CD8-positive, alpha-beta memory T cell (primary cell): ENCODE measurements around the gene HSBP1L1. TPM values are rescaled to one million over a fixed set of nuclear protein-coding genes. Genes with fewer than 3 reads are reported as not detected.

Experiments
- CTCF ChIA-PET: fragments of 350-600 bp; sonication (Branson Sonifier 250); formaldehyde crosslinking; loops from one replicate; lab custom pipeline; 2021; ENCODE audit warnings: antibody characterized with exemption; lab: Charles Lee
- POLR2A ChIA-PET: fragments of 350-600 bp; sonication (Branson Sonifier 250); formaldehyde crosslinking; loops from one replicate; lab custom pipeline; 2021; ENCODE audit warnings: antibody characterized with exemption; lab: Charles Lee
- DNase-seq, 5 donors: peaks; one replicate each; pipeline versions ENCODE4 v3.0.0 to v3.0.0-alpha.2; 2020 to 2022; ENCODE audit warnings: mixed read lengths in 1 of 5
- H3K27ac ChIP-seq: one replicate; pipeline ENCODE4 v1.7.0; 2013; ENCODE audit warnings: low read depth, mild to moderate bottlenecking, low read length, moderate library complexity
- H3K27me3 ChIP-seq: 2 replicates; pipeline ENCODE4 v1.7.0; 2013; ENCODE audit warnings: low read length, mild to moderate bottlenecking; ENCODE audit not compliant: insufficient read depth, poor library complexity, severe bottlenecking
- H3K36me3 ChIP-seq: 2 replicates; pipeline ENCODE4 v1.7.0; 2013; ENCODE audit warnings: mild to moderate bottlenecking, low read length, moderate library complexity; ENCODE audit not compliant: insufficient read depth
- H3K4me1 ChIP-seq: 2 replicates; pipeline ENCODE4 v1.7.0; 2013; ENCODE audit warnings: mild to moderate bottlenecking, low read length, moderate library complexity; ENCODE audit not compliant: insufficient read depth
- H3K4me3 ChIP-seq: 2 replicates; pipeline ENCODE4 v1.7.0; 2013; ENCODE audit warnings: mild to moderate bottlenecking, low read length
- H3K9me3 ChIP-seq: 2 replicates; pipeline ENCODE4 v1.7.0; 2013; ENCODE audit warnings: mild to moderate bottlenecking, low read length
- H3K27ac Mint-ChIP-seq, 8 donors: one replicate each; pipeline ENCODE4 v1.8.0; 2020 to 2021; ENCODE audit warnings: mixed read lengths in 8 of 8, mild to moderate bottlenecking in 6 of 8, inconsistent platforms in 3 of 8, moderate library complexity in 3 of 8
- H3K27me3 Mint-ChIP-seq, 2 donors: one replicate each; pipeline ENCODE4 v1.8.0; 2020 to 2021; ENCODE audit warnings: mixed read lengths in 2 of 2, mild to moderate bottlenecking in 1 of 2, moderate library complexity in 1 of 2
- H3K36me3 Mint-ChIP-seq, 3 donors: one replicate each; pipeline ENCODE4 v1.8.0; 2020 to 2021; ENCODE audit warnings: mixed read lengths in 3 of 3, inconsistent platforms in 1 of 3, mild to moderate bottlenecking in 1 of 3
- H3K4me1 Mint-ChIP-seq, 3 donors: one replicate each; pipeline ENCODE4 v1.8.0; 2020 to 2021; ENCODE audit warnings: mixed read lengths in 3 of 3, inconsistent platforms in 1 of 3, mild to moderate bottlenecking in 1 of 3
- H3K4me3 Mint-ChIP-seq, 7 donors: one replicate each; pipeline ENCODE4 v1.8.0; 2020 to 2021; ENCODE audit warnings: mixed read lengths in 7 of 7, mild to moderate bottlenecking in 6 of 7, moderate library complexity in 4 of 7, inconsistent platforms in 2 of 7
- H3K9me3 Mint-ChIP-seq, 5 donors: one replicate each; pipeline ENCODE4 v1.8.0; 2020 to 2022; ENCODE audit warnings: mixed read lengths in 5 of 5, mild to moderate bottlenecking in 3 of 5, moderate library complexity in 2 of 5, inconsistent platforms in 1 of 5
- polyA plus RNA-seq: library from polyadenylated mRNA; unstranded; fragments of 300-500 nt; fragmentation: Illumina TruSeq; gene quantifications from one replicate; pipeline ENCODE4 v1.2.3, GENCODE V29; 2021
- total RNA-seq, 2 experiments: library from RNA; stranded (reverse); gene quantifications; one replicate each; pipeline ENCODE4 v1.2.3, GENCODE V29; 2021

HSBP1L1 gene
- total and polyA plus RNA-seq, 3 experiments from 2014 or later = 3.3 to 17.2 (median 4.2) TPM

DNA sequence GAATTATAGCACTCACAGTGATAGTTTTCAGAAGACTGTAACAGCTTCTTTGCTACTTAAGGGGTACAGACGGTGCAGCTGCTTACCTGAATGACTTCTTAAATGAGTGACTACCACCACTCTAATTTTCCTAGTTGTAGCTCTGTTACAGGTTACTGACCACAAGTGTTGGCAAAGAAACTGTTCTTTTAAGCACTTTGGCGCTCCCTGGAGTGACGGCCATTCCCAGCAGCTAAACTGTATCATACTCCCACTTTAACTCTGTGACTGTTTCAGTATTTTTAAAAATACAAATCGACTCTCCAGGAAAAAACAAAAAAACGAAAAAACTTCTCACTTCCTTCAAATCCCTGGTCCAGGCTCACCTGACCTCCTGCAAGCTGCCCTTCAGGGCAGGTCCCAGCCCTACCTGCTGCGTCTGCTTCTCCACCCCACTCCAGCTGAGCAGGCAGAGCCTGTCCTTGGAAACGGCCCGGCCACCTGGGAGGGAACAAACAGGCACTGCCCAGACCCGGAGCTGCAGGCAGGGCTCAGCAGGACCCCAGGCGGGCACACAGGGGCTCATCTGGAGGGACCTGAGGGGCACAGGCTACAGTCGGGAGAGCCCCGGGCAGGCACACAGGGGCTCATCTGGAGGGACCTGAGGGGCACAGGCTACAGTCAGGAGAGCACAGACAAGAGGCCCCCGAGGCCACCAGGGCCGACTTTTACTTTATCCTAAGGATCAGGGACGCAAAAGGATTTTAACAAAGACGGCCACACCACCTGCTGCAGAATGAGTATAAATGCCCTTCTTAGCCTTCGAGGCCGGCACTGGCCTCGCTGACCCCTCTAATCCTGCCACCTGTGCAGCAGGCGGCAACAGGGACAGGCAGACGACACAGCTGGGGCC is 37.5 kb upstream of the HSBP1L1 start:
- peaks cover 23 to 32% (median 28%) of the 10 kb centered on the region in 5 donors for H3K9me3 Mint-ChIP-seq
- H3K27me3 Mint-ChIP-seq = peaks cover 0 to 2% of the 10 kb centered on the region in 2 donors
- no peak overlapping the region for H3K4me3 ChIP-seq
- CTCF ChIA-PET = interaction anchor here (0.7 kb wide), 1 partner anchor 8 kb away, joined by 3 read pairs; no protein-coding TSS in a partner anchor
- H3K4me1 Mint-ChIP-seq = peaks cover 0 to 10% (median 4%) of the 10 kb centered on the region in 3 donors
- POLR2A ChIA-PET = no interaction called here
- no peak for DNase-seq
- no peak overlapping the region for H3K27ac Mint-ChIP-seq
- H3K9me3 ChIP-seq = peaks cover 15% of the 10 kb centered on the region
- peaks cover 9% of the 10 kb centered on the region for H3K36me3 ChIP-seq
- no peaks in the 10 kb centered on the region for H3K27me3 ChIP-seq
- no peak overlapping the region for H3K27ac ChIP-seq
- no peak overlapping the region for H3K4me3 Mint-ChIP-seq
- no peaks in the 10 kb centered on the region for H3K4me1 ChIP-seq
- peaks cover 21 to 74% (median 47%) of the 10 kb centered on the region in 3 donors for H3K36me3 Mint-ChIP-seq

DNA sequence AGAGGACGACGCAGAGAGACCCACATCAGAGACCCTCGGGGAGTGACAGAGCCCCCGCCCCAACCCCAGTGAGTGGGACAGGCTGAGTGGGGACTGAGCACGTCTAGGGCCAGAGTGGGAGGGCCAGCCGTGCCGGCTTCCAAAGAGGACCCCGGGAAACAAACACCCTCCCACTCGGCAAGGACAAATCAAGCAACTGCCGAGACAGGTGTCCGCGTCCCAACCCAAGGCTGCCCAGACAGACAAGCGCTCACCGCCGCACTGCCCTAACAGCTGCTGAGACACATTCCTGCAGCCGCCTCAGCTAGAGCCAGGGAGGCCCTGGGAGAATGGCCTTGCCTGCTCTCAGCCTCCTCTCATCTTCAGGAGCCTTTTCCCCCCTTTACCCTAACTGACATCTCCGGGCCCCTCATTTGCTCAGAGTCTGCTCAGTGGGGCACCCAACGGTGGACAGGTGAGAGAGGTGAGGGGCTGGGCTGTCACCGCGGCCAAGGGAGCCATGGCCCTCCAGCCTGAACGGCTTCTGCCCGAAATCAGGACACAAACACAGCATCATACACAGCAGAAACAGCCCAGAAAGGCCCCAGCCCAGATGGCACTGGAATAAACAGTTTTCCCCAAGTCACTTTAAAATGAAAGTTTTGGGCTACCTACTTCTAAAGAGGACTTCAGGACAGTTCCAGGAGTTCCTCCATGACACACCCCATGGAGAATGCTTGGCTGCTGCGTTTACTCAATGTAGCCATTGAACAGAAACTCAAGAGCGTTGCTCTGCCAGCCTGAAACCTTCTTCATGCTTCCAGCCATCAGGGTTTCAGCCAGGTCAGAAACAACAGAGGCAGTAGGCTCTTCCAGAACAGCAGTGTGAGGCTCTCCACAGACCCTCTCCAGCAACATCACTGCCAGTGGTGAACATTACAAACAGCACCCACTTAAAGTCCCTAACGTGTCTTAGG is 36.6 kb upstream of the HSBP1L1 start:
- H3K4me3 ChIP-seq = no peak overlapping the region
- peaks cover 0 to 2% of the 10 kb centered on the region in 2 donors for H3K27me3 Mint-ChIP-seq
- no peak overlapping the region for H3K27ac ChIP-seq
- peaks cover 15% of the 10 kb centered on the region for H3K9me3 ChIP-seq
- no peak overlapping the region for H3K4me3 Mint-ChIP-seq
- H3K36me3 Mint-ChIP-seq = peaks cover 27 to 80% (median 56%) of the 10 kb centered on the region in 3 donors
- H3K4me1 Mint-ChIP-seq = peaks cover 0 to 10% (median 4%) of the 10 kb centered on the region in 3 donors
- CTCF ChIA-PET = no interaction called here
- no peak for DNase-seq
- POLR2A ChIA-PET = no interaction called here
- H3K27ac Mint-ChIP-seq = no peak overlapping the region
- H3K36me3 ChIP-seq = peaks cover 9% of the 10 kb centered on the region
- H3K27me3 ChIP-seq = no peaks in the 10 kb centered on the region
- H3K9me3 Mint-ChIP-seq = peaks cover 32 to 41% (median 37%) of the 10 kb centered on the region in 5 donors
- H3K4me1 ChIP-seq = no peaks in the 10 kb centered on the region

DNA sequence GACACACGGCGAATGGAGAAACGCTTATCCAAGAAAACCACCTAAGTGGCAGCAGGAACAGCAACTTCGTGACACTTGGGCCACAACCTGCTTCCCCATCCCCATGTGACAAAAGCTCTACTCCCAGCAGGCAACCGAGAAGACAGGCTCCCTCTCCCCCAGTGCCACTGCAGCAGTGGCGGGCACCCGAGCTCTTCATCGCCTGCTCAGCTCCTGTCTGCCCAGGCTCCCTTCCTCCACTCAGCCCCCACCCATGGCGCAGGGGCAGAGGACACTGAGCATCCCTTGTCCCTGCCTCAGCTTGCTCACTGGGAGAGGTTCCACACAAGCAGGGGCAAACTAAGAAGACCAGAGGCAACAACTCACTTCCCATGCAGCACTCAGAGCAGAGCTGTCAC is 35.9 kb upstream of the HSBP1L1 start:
- Histone ChIP-seq H3K4me1 (no peaks in the 10 kb centered on the region), H3K36me3 (peaks cover 9% of the 10 kb centered on the region), H3K4me3 (no peak overlapping the region), H3K27ac (no peak overlapping the region), H3K27me3 (no peaks in the 10 kb centered on the region), H3K9me3 (peaks cover 15% of the 10 kb centered on the region)
- DNase-seq = no peak
- CTCF ChIA-PET = no interaction called here
- Mint-ChIP-seq H3K27me3 (peaks cover 0 to 2% of the 10 kb centered on the region in 2 donors), H3K36me3 (peaks cover 33 to 82% (median 60%) of the 10 kb centered on the region in 3 donors), H3K27ac (no peak overlapping the region), H3K4me1 (peaks cover 0 to 14% (median 4%) of the 10 kb centered on the region in 3 donors), H3K4me3 (no peak overlapping the region), H3K9me3 (peaks cover 38 to 47% (median 44%) of the 10 kb centered on the region in 5 donors)
- POLR2A ChIA-PET = no interaction called here

DNA sequence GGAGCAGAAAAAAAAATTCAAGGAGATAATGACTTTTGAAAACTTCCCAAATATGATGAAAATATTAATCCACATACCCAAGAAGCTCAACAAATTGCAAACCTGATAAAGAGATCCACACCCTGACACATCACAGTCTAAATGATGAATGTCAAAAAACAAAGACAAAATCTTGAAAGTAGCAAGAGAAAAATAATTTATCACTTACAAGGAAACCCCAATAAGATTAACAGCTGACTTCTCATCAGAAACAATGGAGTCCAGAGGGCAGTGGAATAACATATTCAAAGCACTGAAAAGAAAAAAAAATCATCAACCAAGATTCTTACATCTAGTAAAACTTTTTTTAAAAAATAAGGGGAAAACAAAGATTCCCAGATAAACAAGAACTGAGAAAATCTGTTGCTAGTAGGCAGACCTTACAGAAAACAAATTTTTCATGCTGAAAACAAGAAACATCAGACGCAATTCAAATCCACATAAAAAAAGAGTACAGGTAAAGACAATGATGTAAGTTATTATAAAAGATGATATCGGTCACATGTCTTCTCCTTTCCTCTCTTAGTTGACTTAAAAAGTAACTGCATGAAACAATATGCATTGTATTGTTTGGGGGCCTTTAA is 34.3 kb upstream of the HSBP1L1 start:
- Mint-ChIP-seq H3K4me3 (no peak overlapping the region), H3K9me3 (peaks cover 45 to 59% (median 54%) of the 10 kb centered on the region in 5 donors), H3K36me3 (peaks cover 43 to 85% (median 66%) of the 10 kb centered on the region in 3 donors), H3K4me1 (peaks cover 0 to 17% (median 4%) of the 10 kb centered on the region in 3 donors), H3K27me3 (peaks cover 0 to 1% of the 10 kb centered on the region in 2 donors), H3K27ac (no peak overlapping the region)
- Histone ChIP-seq H3K27me3 (no peaks in the 10 kb centered on the region), H3K4me3 (peak overlapping the region; percentile 1), H3K27ac (no peak overlapping the region), H3K36me3 (peaks cover 9% of the 10 kb centered on the region), H3K4me1 (no peaks in the 10 kb centered on the region), H3K9me3 (peaks cover 15% of the 10 kb centered on the region)
- ChIA-PET POLR2A (no interaction called here), CTCF (no interaction called here)
- no peak for DNase-seq

DNA sequence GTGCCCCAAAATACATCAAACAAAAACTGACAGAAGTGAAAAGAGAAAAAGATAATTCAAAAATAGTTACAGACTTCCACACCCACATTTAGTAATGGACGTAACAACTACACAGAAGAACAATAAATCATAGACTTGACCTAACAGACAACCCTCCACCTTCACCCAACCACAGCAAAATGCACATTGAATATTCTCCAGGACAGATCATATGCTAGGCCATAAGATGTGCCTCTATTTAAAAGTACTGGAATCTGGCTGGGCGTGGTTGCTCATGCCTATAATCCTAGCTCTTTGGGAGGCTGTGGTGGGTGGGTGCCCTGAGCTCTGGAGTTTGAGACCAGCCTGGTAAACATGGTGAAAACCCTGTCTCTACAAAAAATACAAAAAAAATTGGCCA is 33.0 kb upstream of the HSBP1L1 start:
- Mint-ChIP-seq H3K4me1 (peaks cover 0 to 13% (median 2%) of the 10 kb centered on the region in 3 donors), H3K27me3 (no peaks in the 10 kb centered on the region), H3K27ac (no peak overlapping the region), H3K36me3 (peaks cover 53 to 87% (median 79%) of the 10 kb centered on the region in 3 donors), H3K9me3 (peaks cover 45 to 68% (median 59%) of the 10 kb centered on the region in 5 donors), H3K4me3 (no peak overlapping the region)
- Histone ChIP-seq H3K4me3 (no peak overlapping the region), H3K27me3 (no peaks in the 10 kb centered on the region), H3K36me3 (peaks cover 9% of the 10 kb centered on the region), H3K27ac (no peak overlapping the region), H3K4me1 (no peaks in the 10 kb centered on the region), H3K9me3 (peaks cover 21% of the 10 kb centered on the region)
- CTCF ChIA-PET = no interaction called here
- DNase-seq = no peak
- POLR2A ChIA-PET = no interaction called here

DNA sequence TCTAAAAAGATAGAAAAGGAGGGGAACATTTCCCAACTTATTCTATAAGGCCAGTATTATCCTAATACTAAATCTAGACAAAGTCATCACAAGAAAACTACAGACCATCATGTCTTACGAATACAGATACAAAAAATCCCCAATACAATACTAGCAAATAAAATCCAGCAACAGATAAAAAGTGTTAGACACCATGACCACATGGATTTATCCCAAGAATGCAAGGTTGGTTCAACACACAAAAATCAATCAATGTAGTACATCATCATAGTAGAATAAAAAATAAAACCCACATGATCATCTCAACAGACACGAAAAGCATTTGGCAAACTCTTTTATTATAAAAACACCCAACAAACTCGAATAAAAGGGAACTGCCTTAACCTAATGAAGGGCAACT is 31.5 kb upstream of the HSBP1L1 start:
- Histone ChIP-seq H3K4me1 (no peaks in the 10 kb centered on the region), H3K9me3 (peaks cover 21% of the 10 kb centered on the region), H3K36me3 (peaks cover 9% of the 10 kb centered on the region), H3K27me3 (no peaks in the 10 kb centered on the region), H3K27ac (no peak overlapping the region), H3K4me3 (no peak overlapping the region)
- Mint-ChIP-seq H3K27ac (no peak overlapping the region), H3K4me1 (peaks cover 4 to 18% (median 4%) of the 10 kb centered on the region in 3 donors), H3K27me3 (no peaks in the 10 kb centered on the region), H3K4me3 (no peak overlapping the region), H3K36me3 (peaks cover 62 to 93% (median 89%) of the 10 kb centered on the region in 3 donors), H3K9me3 (peaks cover 45 to 72% (median 61%) of the 10 kb centered on the region in 5 donors)
- CTCF ChIA-PET = no interaction called here
- POLR2A ChIA-PET = no interaction called here
- DNase-seq = no peak

DNA sequence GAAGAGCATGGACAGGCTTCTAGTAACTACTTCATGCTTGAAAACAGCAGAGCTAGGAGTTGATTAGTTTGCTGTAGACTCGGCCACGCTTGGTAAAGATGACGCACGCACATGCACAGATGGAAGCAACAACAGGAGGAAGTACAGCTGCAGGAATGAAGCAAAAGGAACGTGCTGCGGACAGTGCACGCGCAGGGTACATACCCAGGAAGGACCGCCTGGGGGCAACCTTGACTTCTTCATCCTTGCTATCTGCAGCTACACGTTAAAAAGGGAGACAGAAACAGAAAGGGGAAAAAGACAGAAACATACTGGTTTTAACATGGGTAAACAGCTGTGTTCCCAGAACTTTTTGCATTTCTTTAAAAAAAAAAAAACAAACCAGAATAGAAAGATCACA is 30.7 kb upstream of the HSBP1L1 start:
- Mint-ChIP-seq H3K4me3 (no peak overlapping the region), H3K27ac (no peak overlapping the region), H3K36me3 (peaks cover 60 to 94% (median 86%) of the 10 kb centered on the region in 3 donors), H3K4me1 (peaks cover 4 to 17% (median 7%) of the 10 kb centered on the region in 3 donors), H3K9me3 (peaks cover 45 to 69% (median 60%) of the 10 kb centered on the region in 5 donors), H3K27me3 (no peaks in the 10 kb centered on the region)
- H3K27ac ChIP-seq = no peak overlapping the region
- H3K36me3 ChIP-seq = peaks cover 9% of the 10 kb centered on the region
- POLR2A ChIA-PET = interaction anchor here (0.7 kb wide), 1 partner anchor 36 kb away, joined by 3 read pairs; no protein-coding TSS in a partner anchor
- peaks cover 21% of the 10 kb centered on the region for H3K9me3 ChIP-seq
- no peaks in the 10 kb centered on the region for H3K27me3 ChIP-seq
- CTCF ChIA-PET = no interaction called here
- DNase-seq = no peak
- H3K4me3 ChIP-seq = no peak overlapping the region
- no peaks in the 10 kb centered on the region for H3K4me1 ChIP-seq
